GM19463 (cell line): Measurements from ENCODE around the gene RNF19B.

ENCODE experiments used
- ATAC-seq: cut with Tn5 transposase; IDR thresholded peaks from one replicate; pipeline ENCODE4 v1.9.1; 2021; ENCODE audit warnings: mild to moderate bottlenecking, moderate library complexity; ENCODE audit not compliant: unreplicated experiment

Gene RNF19B

DNA sequence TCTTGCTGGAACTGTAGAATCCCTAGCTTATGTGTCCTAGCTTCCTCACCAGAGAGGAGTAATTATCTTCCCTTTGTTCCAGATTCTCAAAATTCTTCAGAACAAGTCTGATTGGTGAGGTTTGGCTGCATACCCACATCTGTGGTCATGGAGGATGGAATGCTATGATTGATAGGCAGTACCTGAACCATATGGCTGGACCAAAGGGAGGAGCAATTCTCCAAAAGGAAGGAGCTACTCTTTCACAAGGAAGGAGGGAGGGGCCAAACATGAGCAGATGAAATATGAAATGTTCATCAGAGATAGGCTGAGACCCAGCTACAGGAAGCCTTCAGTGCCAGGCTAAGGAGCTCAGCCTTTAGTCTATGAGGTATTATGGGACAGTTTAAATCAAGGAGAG lies 5.0 kb upstream of the RNF19B start:
- ATAC-seq: no peak

- no peak for ATAC-seq
These were observed 3.4 kb upstream of the RNF19B start for GRCh38 chr1:32967888-32968568.

- no peak for ATAC-seq
These were observed 2.3 kb upstream of the RNF19B start for GRCh38 chr1:32966900-32967299.

GRCh38 chr1:32965251-32965747 lies 690 bp upstream of the RNF19B start:
- ATAC-seq: no peak

DNA sequence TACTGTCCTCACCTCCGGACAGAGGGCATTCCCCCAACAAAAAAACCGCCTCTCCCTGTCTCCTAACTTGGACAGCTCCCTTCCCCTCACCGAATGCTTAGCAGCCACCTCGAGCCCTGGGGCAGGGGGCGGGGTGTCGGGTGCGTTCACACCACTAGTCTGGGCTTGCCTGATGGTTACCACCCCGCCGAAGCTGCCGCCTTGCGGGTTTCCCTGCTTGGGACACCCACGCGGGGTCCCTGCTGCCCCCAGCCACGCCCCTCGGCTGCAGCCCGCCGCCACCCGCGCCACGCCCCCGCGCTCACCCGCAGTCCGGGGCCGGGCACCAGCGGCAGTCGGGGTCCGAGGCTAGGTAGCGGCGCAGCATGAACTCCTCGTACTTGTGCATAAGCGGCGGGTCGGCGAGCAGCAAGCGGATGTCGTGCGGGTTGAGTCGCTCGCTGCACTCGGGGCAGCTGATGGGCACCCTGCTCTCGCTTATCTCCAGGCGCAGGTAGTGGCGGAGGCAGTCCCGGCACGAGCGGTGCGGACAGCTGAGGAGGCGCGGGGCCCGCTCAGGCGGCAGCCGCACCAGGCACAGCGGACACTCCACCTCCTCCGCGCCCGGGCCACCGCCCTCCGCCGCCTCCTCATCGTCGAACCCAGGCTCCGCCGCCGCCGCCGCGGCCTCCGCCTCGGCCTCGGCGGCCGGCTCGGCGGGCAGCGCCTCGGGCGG lies 706 bp downstream of the RNF19B start:
- peak; percentile 24 for ATAC-seq

- ATAC-seq: no peak
These were observed 2.2 kb downstream of the RNF19B start for GRCh38 chr1:32962248-32962896.

DNA sequence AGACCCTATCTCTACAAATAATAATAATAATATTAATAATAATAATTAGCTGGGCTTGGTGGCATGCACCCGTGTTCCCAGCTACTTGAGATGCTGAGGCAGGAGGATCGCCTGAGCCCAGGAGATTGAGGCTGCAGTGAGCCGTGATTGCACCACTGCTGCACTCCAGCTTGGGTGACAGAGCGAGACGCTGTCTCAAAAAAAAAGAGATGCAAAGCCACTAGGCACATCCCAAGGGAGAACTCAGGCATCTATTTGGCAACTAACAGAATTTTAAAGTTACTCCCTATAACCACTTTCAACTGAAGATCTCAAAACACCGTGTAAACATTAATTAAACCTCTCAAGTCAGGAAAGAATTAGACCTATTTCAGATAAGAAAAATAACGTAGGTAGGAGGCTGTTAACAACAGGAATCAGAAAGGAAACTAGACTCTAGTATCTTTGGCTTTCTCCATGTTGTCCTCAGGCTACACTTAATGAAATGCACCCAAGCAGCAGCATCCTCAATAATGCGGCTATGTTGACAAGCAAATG lies 3.7 kb downstream of the RNF19B start:
- no peak for ATAC-seq

DNA sequence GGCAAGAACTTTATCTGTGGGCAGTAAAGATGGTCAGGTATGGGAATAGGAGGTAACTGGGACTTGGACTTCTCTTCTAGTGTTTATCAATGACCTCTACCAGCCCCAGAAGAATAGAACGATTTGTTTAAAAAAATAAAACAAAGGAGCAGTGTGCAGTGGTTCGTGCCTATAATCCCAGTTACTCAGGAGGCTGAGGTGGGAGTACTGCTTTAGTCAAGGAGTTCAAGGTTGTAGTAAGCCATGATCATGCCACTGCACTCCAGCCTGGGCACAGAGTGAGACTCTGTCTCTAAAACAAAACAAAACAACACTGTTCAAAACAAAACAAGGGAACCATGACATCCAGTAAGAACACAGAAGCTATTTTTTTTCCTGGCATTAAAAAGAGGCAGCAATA lies 4.3 kb downstream of the RNF19B start:
- no peak for ATAC-seq

GRCh38 chr1:32958827-32959226 lies 5.8 kb downstream of the RNF19B start:
- ATAC-seq: no peak

DNA sequence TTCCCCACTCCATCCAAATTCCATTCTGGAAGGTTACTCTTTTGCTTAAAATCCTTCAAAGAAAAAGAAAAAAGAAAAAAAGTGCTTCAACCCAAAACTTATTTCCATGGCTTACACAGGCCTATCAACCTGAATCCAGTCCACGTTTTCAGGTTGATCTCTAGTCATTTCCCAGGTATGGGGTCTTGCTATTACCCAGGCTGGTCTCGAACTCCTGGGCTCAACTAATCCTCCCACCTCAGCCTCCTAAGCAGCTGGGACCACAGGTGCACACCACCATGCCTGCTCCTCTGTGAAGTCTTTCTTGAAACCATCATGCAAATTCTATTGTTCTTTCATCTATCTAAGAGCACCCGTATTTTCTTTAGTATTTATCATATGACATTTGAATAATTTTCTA lies 7.6 kb downstream of the RNF19B start:
- no peak for ATAC-seq

- no peak for ATAC-seq
These were observed 10.4 kb downstream of the RNF19B start for GRCh38 chr1:32954168-32954567.

- ATAC-seq: no peak
These were observed 11.1 kb downstream of the RNF19B start for GRCh38 chr1:32953495-32953894.

- ATAC-seq: no peak
These were observed 15.1 kb downstream of the RNF19B start for GRCh38 chr1:32949519-32949918.

DNA sequence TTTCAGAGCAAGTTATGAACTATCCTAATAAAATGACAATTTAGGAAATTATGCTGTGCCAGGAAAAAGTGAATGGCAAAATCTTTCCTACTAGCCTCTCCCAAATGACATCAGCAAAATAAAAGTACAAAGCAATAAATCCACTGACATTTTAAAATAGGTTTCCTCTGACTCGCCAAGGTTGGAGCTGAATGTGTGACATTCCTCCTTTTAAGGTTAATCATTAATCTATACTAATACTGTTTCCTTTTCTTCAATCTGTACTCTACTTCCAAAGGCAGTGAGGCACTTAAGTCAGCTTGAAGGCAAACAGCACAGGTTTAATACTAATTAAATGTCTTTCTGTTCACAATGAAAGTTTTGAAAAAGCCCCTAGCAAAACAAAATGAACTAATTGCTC lies 15.7 kb downstream of the RNF19B start:
- no peak for ATAC-seq

GRCh38 chr1:32948390-32948722 lies 16.3 kb downstream of the RNF19B start:
- no peak for ATAC-seq

- no peak for ATAC-seq
These were observed 16.8 kb downstream of the RNF19B start for GRCh38 chr1:32947669-32948389.

DNA sequence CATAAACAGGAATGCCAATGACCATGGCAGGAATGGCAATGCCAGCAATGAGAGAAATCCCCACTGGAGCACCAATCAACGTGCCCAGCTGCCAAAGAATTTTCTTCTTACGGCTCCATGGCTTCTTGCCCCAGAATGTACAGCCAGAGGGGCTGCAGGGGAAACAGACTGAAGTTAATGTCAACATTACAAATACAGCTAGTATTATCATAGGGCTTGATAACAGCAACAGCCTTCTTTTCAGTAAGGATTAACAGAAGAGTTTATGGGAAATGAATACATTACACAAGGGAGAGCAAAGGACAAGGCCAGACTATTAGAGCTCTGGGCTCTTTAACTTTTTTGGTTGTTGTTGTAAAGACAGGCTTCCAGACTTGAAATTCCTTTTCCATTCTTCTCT lies 18.2 kb downstream of the RNF19B start:
- ATAC-seq: no peak

- ATAC-seq: no peak
These were observed 20.4 kb downstream of the RNF19B start for GRCh38 chr1:32944180-32944579.

GRCh38 chr1:32939655-32940371 lies 24.8 kb downstream of the RNF19B start:
- no peak for ATAC-seq

DNA sequence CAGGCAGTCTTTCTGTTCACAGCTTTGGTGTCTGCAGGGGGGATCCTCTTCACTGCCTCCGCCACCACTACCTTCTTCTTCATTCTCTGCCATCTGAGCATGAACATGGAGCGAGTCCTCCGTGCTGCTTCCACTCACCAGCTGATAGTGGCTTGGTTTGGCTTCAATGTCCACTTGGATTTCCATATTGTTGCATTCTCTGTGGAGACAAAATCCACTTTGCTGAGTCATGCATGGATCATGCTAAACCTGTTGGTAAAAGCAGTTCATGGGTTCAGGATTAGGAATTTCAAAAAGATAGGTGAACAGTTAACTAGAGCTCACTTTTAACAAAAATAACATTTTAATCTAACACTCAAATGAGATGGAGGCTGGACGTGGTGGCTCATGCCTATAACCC lies 27.5 kb downstream of the RNF19B start:
- ATAC-seq: no peak

DNA sequence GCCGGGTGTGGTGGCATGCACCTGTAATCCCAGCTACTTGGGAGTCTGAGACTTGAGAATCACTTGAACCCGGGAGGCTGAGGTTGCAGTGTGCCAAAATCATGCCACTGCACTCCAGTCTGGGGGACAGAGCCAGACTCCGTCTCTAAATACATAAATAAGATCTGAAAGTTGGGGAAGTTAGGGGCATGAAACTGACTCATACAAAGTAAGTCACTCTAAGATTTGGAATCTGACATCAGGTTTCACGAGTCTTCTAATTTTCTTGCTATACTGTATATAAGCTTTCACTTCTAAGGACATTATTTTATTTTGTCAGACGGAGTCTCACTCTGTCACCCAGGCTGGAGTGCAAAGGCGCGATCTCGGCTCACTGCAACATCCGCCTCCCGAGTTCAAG lies 30.1 kb downstream of the RNF19B start:
- no peak for ATAC-seq
